ENCODE results near the gene CACNA2D1.

CACNA2D1 gene

DNA sequence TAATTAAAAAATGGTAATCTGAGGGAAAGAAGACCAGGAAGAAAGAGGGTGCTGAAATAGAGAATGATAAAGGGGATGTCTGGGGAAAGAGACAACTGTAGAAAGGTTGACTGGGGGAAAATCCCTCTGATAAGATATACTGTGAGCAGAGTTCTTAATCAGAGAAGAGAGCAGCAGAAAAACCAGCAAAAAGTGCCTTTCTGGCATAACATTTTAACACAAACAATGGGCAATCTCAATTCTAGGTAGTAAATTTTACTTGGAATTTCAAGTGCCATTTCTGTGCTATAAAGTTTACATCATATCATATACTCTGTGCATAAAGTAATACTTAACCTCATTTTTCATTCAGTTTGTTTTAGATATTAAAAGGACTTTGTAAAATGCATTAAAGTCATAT is 421.9 kb downstream of the CACNA2D1 start:
- TF ChIP-seq SIN3A (IDR thresholded peaks at IDR 0.05; ENCODE audit: borderline replicate concordance, insufficient read depth, low read length) (no peak), POLR2AphosphoS5 (IDR thresholded peaks at IDR 0.05; ENCODE audit: low read depth, low read length) (no peak), FOXP2 (optimal IDR thresholded peaks at IDR 0.05; ENCODE audit: borderline replicate concordance, extremely low read depth, extremely low read length, insufficient read depth) (no peak), TAF1 (IDR thresholded peaks at IDR 0.05; ENCODE audit: borderline replicate concordance, insufficient read depth, low read length) (no peak)
- TF ChIP-seq, protein P1, sequence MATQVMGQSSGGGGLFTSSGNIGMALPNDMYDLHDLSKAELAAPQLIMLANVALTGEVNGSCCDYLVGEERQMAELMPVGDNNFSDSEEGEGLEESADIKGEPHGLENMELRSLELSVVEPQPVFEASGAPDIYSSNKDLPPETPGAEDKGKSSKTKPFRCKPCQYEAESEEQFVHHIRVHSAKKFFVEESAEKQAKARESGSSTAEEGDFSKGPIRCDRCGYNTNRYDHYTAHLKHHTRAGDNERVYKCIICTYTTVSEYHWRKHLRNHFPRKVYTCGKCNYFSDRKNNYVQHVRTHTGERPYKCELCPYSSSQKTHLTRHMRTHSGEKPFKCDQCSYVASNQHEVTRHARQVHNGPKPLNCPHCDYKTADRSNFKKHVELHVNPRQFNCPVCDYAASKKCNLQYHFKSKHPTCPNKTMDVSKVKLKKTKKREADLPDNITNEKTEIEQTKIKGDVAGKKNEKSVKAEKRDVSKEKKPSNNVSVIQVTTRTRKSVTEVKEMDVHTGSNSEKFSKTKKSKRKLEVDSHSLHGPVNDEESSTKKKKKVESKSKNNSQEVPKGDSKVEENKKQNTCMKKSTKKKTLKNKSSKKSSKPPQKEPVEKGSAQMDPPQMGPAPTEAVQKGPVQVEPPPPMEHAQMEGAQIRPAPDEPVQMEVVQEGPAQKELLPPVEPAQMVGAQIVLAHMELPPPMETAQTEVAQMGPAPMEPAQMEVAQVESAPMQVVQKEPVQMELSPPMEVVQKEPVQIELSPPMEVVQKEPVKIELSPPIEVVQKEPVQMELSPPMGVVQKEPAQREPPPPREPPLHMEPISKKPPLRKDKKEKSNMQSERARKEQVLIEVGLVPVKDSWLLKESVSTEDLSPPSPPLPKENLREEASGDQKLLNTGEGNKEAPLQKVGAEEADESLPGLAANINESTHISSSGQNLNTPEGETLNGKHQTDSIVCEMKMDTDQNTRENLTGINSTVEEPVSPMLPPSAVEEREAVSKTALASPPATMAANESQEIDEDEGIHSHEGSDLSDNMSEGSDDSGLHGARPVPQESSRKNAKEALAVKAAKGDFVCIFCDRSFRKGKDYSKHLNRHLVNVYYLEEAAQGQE (IDR thresholded peaks at IDR 0.05; ENCODE audit: insufficient read depth in 1 of 2, low read depth in 2 of 2, low read length in 2 of 2): no peak

DNA sequence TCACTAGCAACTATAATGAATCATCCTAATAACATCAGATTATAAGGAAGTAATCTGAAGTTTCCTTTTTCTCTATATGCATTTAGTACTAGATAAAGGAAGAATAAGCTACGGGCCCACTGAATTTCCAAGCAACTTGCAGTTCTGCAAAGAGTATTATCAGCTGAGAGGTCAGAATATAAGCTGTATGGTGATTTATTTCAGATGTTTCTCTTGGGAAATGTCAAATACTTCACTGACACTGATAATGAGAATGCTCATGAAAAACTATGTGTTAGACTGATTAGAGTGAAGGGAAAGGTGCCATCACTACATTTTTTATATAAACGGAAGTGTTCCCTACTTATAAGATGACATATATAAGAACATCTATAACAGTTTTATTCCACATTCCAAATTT is 422.5 kb downstream of the CACNA2D1 start:
- TF ChIP-seq FOXP2 (optimal IDR thresholded peaks at IDR 0.05; ENCODE audit: borderline replicate concordance, extremely low read depth, extremely low read length, insufficient read depth) (no peak), POLR2AphosphoS5 (IDR thresholded peaks at IDR 0.05; ENCODE audit: low read depth, low read length) (no peak), SIN3A (IDR thresholded peaks at IDR 0.05; ENCODE audit: borderline replicate concordance, insufficient read depth, low read length) (no peak), TAF1 (IDR thresholded peaks at IDR 0.05; ENCODE audit: borderline replicate concordance, insufficient read depth, low read length) (no peak)
- TF ChIP-seq, protein P1 (IDR thresholded peaks at IDR 0.05; ENCODE audit: insufficient read depth in 1 of 2, low read depth in 2 of 2, low read length in 2 of 2): no peak

DNA sequence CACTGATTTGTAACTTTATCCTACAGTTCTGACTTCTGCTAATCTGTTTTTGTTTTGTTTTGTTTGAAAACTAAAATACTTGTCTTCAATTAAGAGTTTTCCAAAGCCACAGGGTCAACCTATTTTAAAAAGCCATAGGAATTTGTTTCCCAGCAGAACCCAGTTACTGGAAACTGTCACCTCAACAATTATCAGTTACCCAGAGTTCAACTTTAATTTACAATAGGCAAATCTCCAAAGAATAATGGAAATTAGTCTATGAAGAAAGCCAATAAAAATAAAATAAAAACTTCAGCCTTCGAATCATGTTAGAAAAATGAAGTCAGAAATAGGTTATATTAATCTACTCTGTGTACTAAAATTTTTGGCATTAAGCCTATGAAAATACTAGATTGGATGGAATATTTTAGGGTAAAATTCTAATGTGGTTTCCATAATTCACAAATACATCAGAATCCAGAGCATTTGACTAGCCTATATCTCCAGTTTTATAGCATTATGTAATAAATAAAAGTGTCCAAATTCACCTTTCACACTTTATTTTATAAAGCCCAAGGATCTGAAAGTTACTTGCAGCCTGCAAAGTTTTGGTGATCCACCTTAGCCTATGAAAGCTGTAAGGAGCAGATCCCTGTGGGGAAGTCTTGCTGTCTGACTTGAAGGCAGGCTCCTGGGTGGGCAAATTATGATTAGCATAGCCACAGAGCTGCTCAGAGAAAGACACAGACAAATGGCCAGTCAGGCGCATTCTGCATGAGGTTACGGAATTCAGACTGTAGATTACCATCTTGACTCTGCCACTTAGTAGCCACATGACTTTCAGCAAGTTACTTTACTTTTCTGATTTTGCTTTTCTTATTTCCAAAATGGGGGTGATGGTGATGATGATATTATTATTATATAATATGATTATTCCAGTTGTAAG is 423.8 kb downstream of the CACNA2D1 start:
- TF ChIP-seq FOXP2 (optimal IDR thresholded peaks at IDR 0.05; ENCODE audit: borderline replicate concordance, extremely low read depth, extremely low read length, insufficient read depth): no peak
- TF ChIP-seq, protein P1 (IDR thresholded peaks at IDR 0.05; ENCODE audit: insufficient read depth in 1 of 2, low read depth in 2 of 2, low read length in 2 of 2): no peak
- TF ChIP-seq SIN3A (IDR thresholded peaks at IDR 0.05; ENCODE audit: borderline replicate concordance, insufficient read depth, low read length): no peak
- TF ChIP-seq TAF1 (IDR thresholded peaks at IDR 0.05; ENCODE audit: borderline replicate concordance, insufficient read depth, low read length): no peak
- TF ChIP-seq POLR2AphosphoS5 (IDR thresholded peaks at IDR 0.05; ENCODE audit: low read depth, low read length): no peak

DNA sequence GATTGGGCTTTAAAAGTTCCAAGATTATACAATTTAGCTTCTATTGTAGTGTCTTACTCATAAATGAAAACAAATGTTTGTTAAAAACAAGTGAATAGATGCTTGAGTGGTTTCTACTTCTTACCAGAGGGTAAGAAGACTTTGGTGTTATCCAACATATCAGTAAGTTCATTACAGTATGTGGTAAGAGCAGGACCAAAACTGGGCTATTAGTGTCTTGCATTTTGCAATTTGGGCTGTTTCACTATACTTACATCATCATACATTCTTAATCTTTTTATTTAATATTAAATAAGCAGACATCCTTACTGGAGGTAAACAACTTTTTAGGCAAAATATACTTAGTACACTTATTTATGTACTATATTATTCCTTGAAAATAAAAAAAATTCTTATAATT is 425.4 kb downstream of the CACNA2D1 start:
- TF ChIP-seq SIN3A (IDR thresholded peaks at IDR 0.05; ENCODE audit: borderline replicate concordance, insufficient read depth, low read length): no peak
- no peak for TF ChIP-seq TAF1 (IDR thresholded peaks at IDR 0.05; ENCODE audit: borderline replicate concordance, insufficient read depth, low read length)
- TF ChIP-seq, protein P1 (IDR thresholded peaks at IDR 0.05; ENCODE audit: insufficient read depth in 1 of 2, low read depth in 2 of 2, low read length in 2 of 2): no peak
- TF ChIP-seq POLR2AphosphoS5 (IDR thresholded peaks at IDR 0.05; ENCODE audit: low read depth, low read length): no peak
- TF ChIP-seq FOXP2 (optimal IDR thresholded peaks at IDR 0.05; ENCODE audit: borderline replicate concordance, extremely low read depth, extremely low read length, insufficient read depth): no peak
